GM21360 (cell line): ENCODE results near the gene ZNF410.

ENCODE experiments used
- ATAC-seq: cut with Tn5 transposase; IDR thresholded peaks from one replicate; pipeline ENCODE4 v1.9.1; 2021; ENCODE audit warnings: mild to moderate bottlenecking, moderate library complexity; ENCODE audit not compliant: unreplicated experiment

Gene ZNF410

GRCh38 chr14:73949752-73950734 is 63.4 kb downstream of the ZNF410 start, which contains the start of the genes COQ6 and FAM161B:
COQ6 (plus strand) TSS chr14:73950302; CDS start chr14:73950333, 31 bp downstream.
FAM161B (minus strand) TSS chr14:73950094; CDS start chr14:73950026, 68 bp downstream.
- ATAC-seq, result peak; percentile 87

DNA sequence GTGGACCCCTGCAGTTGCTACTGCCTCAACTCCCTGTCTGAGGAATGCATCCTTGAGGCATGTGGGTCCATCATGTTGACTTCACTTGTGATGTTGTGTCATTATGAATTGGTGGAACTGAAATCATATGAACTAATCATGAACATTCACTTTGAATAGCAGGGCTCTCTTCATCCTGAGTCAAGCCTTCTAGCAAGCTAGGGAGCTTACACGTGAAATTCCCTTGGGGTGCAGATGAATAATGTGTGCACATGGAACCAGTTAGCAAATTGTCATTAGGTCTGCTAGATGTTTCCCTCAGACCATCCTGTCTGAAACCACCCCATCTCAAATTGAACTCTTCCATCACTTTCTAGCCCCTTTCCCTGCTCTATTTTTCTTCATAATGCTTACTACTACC is 67.1 kb downstream of the ZNF410 start:
- no peak for ATAC-seq

- no peak for ATAC-seq
Observed at GRCh38 chr14:73955674-73956073, 69.0 kb downstream of the ZNF410 start.

DNA sequence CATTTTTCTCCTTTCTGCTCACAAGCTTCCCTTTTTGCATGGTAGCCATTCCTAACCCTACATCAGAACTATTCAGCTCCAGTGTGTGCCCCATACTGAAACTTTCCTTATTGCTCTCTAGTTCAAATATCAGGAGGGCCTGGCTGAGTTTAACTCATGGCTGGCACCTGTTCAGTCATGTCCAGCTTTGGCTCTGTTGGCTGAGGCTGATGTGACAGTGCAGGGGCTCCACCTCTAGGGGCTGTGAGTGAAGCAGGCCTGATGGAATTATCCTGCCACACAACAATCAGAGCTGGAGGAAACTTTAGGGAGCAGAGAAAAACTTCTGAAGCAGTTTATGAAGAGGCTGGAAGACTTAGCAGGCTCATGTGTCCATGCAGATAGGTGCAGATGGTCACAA is 71.9 kb downstream of the ZNF410 start:
- no peak for ATAC-seq

- ATAC-seq, result no peak
Observed at GRCh38 chr14:73961192-73961591, 74.5 kb downstream of the ZNF410 start.

- ATAC-seq, result no peak
Observed at GRCh38 chr14:73965216-73965615, 78.6 kb downstream of the ZNF410 start.

DNA sequence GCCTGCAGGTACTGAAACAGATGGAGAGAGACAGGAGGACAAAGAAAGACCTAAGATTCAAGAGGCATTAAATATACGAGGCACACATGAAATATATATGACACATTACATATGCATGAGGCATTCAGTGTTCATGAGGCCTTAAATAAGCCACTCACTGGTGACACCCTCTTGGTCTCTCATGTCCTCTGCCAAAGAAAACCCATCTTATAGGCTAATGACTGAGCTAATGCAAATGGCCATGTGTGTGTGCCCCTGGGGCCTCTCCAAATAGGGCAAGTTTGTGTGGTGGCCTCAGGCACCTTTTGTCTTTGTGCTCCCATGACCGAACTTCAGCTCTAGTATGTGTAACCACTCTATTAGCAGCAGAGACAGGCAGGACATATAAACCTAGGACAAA is 82.2 kb downstream of the ZNF410 start:
- ATAC-seq, result no peak

DNA sequence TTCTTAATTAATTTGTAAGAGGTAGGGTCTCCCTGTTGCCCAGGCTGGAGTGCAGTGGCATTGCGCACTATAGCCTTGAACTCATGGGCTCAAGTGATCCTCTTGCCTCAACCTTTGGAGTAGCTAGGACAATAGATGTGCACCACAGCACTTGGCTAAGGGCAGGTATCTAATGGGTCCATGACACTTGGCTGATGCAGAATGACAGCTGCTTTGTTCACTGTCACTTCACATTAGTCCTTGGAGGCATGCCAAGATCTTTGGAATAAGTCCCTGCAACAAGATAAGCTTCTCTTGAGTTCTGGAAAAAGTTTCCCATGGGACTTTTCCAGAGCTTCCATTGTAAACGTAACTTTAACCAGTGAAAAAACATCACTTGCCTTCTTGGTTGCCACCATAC is 86.8 kb downstream of the ZNF410 start:
- no peak for ATAC-seq

GRCh38 chr14:73976125-73976524 is 89.5 kb downstream of the ZNF410 start:
- ATAC-seq, result no peak

- ATAC-seq, result no peak
Observed at GRCh38 chr14:73977896-73978295, 91.2 kb downstream of the ZNF410 start.
